AG10803 (cell line): ENCODE measurements around the gene B4GALT2.

Experiments
- DNase-seq: peaks from one replicate; pipeline ENCODE4 v3.0.0; 2010; ENCODE audit warnings: low read depth
- H3K4me3 ChIP-seq: 2 replicates; pipeline ENCODE4 v1.5.1; 2011; ENCODE audit warnings: mild to moderate bottlenecking, low read length, control low read depth
- CTCF ChIP-seq: conservative IDR thresholded peaks from 2 replicates; pipeline ENCODE4 v1.5.1; 2011; ENCODE audit warnings: mild to moderate bottlenecking, low read length, control low read depth, inconsistent platforms

B4GALT2 gene

GRCh38 chr1:43947874-43948437 is 31.1 kb upstream of the B4GALT2 start:
- TF ChIP-seq CTCF: no peak
- DNase-seq: no peak
- peak overlapping the region; percentile 98 for H3K4me3 ChIP-seq

- DNase-seq: no peak
- no peak for TF ChIP-seq CTCF
- no peak overlapping the region for H3K4me3 ChIP-seq
Measured at GRCh38 chr1:43949678-43950077, 29.3 kb upstream of the B4GALT2 start.

- no peak for DNase-seq
- H3K4me3 ChIP-seq: no peak overlapping the region
- TF ChIP-seq CTCF: no peak
Measured at GRCh38 chr1:43951021-43951985, 27.7 kb upstream of the B4GALT2 start.

- no peak for DNase-seq
- no peak overlapping the region for H3K4me3 ChIP-seq
- TF ChIP-seq CTCF: no peak
Measured at GRCh38 chr1:43952731-43953346, 26.2 kb upstream of the B4GALT2 start.

GRCh38 chr1:43953361-43953760 is 25.6 kb upstream of the B4GALT2 start:
- no peak for DNase-seq
- TF ChIP-seq CTCF: no peak
- no peak overlapping the region for H3K4me3 ChIP-seq

GRCh38 chr1:43954036-43954435 is 25.0 kb upstream of the B4GALT2 start:
- DNase-seq: no peak
- H3K4me3 ChIP-seq: no peak overlapping the region
- TF ChIP-seq CTCF: no peak

- TF ChIP-seq CTCF: no peak
- DNase-seq: no peak
- H3K4me3 ChIP-seq: no peak overlapping the region
Measured at GRCh38 chr1:43956234-43956633, 22.8 kb upstream of the B4GALT2 start.
